ENCODE results near the gene C16orf74.
A peak's percentile ranks its signal among the peaks of the same experiment; 100 is the strongest.

Gene C16orf74

GRCh38 chr16:85696781-85697180, 54.1 kb downstream of the C16orf74 start:
- DNase-seq (ENCODE audit: low read depth, low spot score), result no peak
- no peaks in the 10 kb centered on the region for H3K9me3 ChIP-seq (ENCODE audit: low read depth, low read length)
- H3K4me3 ChIP-seq, result no peak overlapping the region
- no peak overlapping the region for H3K27ac ChIP-seq
- H3K36me3 ChIP-seq (ENCODE audit: insufficient read depth, low read length), result no peaks in the 10 kb centered on the region
- no peak overlapping the region for H3K9ac ChIP-seq (ENCODE audit: insufficient read length)
- TF ChIP-seq EZH2 (IDR thresholded peaks at IDR 0.05), result no peak
- no peak for TF ChIP-seq FOXP2 (optimal IDR thresholded peaks at IDR 0.05; ENCODE audit: control extremely low read depth, extremely low read length, insufficient read depth)
- TF ChIP-seq POLR2AphosphoS5 (IDR thresholded peaks at IDR 0.05; ENCODE audit: borderline replicate concordance, low read depth, low read length), result no peak

- Histone ChIP-seq H3K9ac (ENCODE audit: insufficient read length) (no peak overlapping the region), H3K27ac (no peak overlapping the region), H3K9me3 (ENCODE audit: low read depth, low read length) (no peaks in the 10 kb centered on the region), H3K36me3 (ENCODE audit: insufficient read depth, low read length) (no peaks in the 10 kb centered on the region), H3K4me3 (no peak overlapping the region)
- TF ChIP-seq EZH2 (IDR thresholded peaks at IDR 0.05) (no peak), FOXP2 (optimal IDR thresholded peaks at IDR 0.05; ENCODE audit: control extremely low read depth, extremely low read length, insufficient read depth) (no peak), POLR2AphosphoS5 (IDR thresholded peaks at IDR 0.05; ENCODE audit: borderline replicate concordance, low read depth, low read length) (no peak)
- no peak for DNase-seq (ENCODE audit: low read depth, low spot score)
Measured at GRCh38 chr16:85695196-85696128, 55.4 kb downstream of the C16orf74 start.

GRCh38 chr16:85690469-85691064, 60.3 kb downstream of the C16orf74 start:
- Histone ChIP-seq H3K27ac (no peak overlapping the region), H3K9ac (ENCODE audit: insufficient read length) (no peak overlapping the region), H3K36me3 (ENCODE audit: insufficient read depth, low read length) (no peaks in the 10 kb centered on the region), H3K4me3 (no peak overlapping the region), H3K9me3 (ENCODE audit: low read depth, low read length) (no peaks in the 10 kb centered on the region)
- no peak for DNase-seq (ENCODE audit: low read depth, low spot score)
- no peak for TF ChIP-seq EZH2 (IDR thresholded peaks at IDR 0.05)
- TF ChIP-seq FOXP2 (optimal IDR thresholded peaks at IDR 0.05; ENCODE audit: control extremely low read depth, extremely low read length, insufficient read depth), result no peak
- TF ChIP-seq POLR2AphosphoS5 (IDR thresholded peaks at IDR 0.05; ENCODE audit: borderline replicate concordance, low read depth, low read length), result no peak

- Histone ChIP-seq H3K9ac (ENCODE audit: insufficient read length) (no peak overlapping the region), H3K9me3 (ENCODE audit: low read depth, low read length) (no peaks in the 10 kb centered on the region), H3K27ac (no peak overlapping the region), H3K36me3 (ENCODE audit: insufficient read depth, low read length) (no peaks in the 10 kb centered on the region), H3K4me3 (no peak overlapping the region)
- DNase-seq (ENCODE audit: low read depth, low spot score), result no peak
- TF ChIP-seq POLR2AphosphoS5 (IDR thresholded peaks at IDR 0.05; ENCODE audit: borderline replicate concordance, low read depth, low read length) (no peak), FOXP2 (optimal IDR thresholded peaks at IDR 0.05; ENCODE audit: control extremely low read depth, extremely low read length, insufficient read depth) (no peak), EZH2 (IDR thresholded peaks at IDR 0.05) (no peak)
Measured at GRCh38 chr16:85689950-85690320, 61.0 kb downstream of the C16orf74 start.

GRCh38 chr16:85689285-85689949, 61.5 kb downstream of the C16orf74 start:
- Histone ChIP-seq H3K9ac (ENCODE audit: insufficient read length) (no peak overlapping the region), H3K27ac (no peak overlapping the region), H3K36me3 (ENCODE audit: insufficient read depth, low read length) (no peaks in the 10 kb centered on the region), H3K9me3 (ENCODE audit: low read depth, low read length) (no peaks in the 10 kb centered on the region), H3K4me3 (peak overlapping the region; percentile 66)
- no peak for DNase-seq (ENCODE audit: low read depth, low spot score)
- no peak for TF ChIP-seq EZH2 (IDR thresholded peaks at IDR 0.05)
- no peak for TF ChIP-seq POLR2AphosphoS5 (IDR thresholded peaks at IDR 0.05; ENCODE audit: borderline replicate concordance, low read depth, low read length)
- TF ChIP-seq FOXP2 (optimal IDR thresholded peaks at IDR 0.05; ENCODE audit: control extremely low read depth, extremely low read length, insufficient read depth), result no peak

GRCh38 chr16:85688586-85689284, 62.2 kb downstream of the C16orf74 start, which contains the start of gene GINS2:
GINS2 (minus strand) TSS chr16:85688954; CDS start chr16:85688898, 56 bp downstream.
- TF ChIP-seq EZH2 (IDR thresholded peaks at IDR 0.05) (no peak), POLR2AphosphoS5 (IDR thresholded peaks at IDR 0.05; ENCODE audit: borderline replicate concordance, low read depth, low read length) (peak; percentile 54; the same call in 1 of the 2 replicates), FOXP2 (optimal IDR thresholded peaks at IDR 0.05; ENCODE audit: control extremely low read depth, extremely low read length, insufficient read depth) (no peak)
- no peaks in the 10 kb centered on the region for H3K9me3 ChIP-seq (ENCODE audit: low read depth, low read length)
- H3K4me3 ChIP-seq, result peak within 1 kb of the TSS; percentile 80
- no peak within 1 kb of the TSS for H3K27ac ChIP-seq
- H3K9ac ChIP-seq (ENCODE audit: insufficient read length), result peak within 1 kb of the TSS; percentile 73
- no peak for DNase-seq (ENCODE audit: low read depth, low spot score)
- H3K36me3 ChIP-seq (ENCODE audit: insufficient read depth, low read length), result no peaks in the 10 kb centered on the region

- H3K9ac ChIP-seq (ENCODE audit: insufficient read length), result peak overlapping the region; percentile 73
- H3K36me3 ChIP-seq (ENCODE audit: insufficient read depth, low read length), result no peaks in the 10 kb centered on the region
- H3K27ac ChIP-seq, result no peak overlapping the region
- H3K4me3 ChIP-seq, result peak overlapping the region; percentile 80
- DNase-seq (ENCODE audit: low read depth, low spot score), result no peak
- H3K9me3 ChIP-seq (ENCODE audit: low read depth, low read length), result no peaks in the 10 kb centered on the region
- no peak for TF ChIP-seq EZH2 (IDR thresholded peaks at IDR 0.05)
- TF ChIP-seq POLR2AphosphoS5 (IDR thresholded peaks at IDR 0.05; ENCODE audit: borderline replicate concordance, low read depth, low read length), result no peak
- TF ChIP-seq FOXP2 (optimal IDR thresholded peaks at IDR 0.05; ENCODE audit: control extremely low read depth, extremely low read length, insufficient read depth), result no peak
Measured at GRCh38 chr16:85687651-85688471, 63.0 kb downstream of the C16orf74 start.

Measured in SK-N-MC (cell line).